Ectodermal cell (in vitro differentiated cells): ENCODE data around the gene RNF44.

ENCODE experiments used
- H3K27ac ChIP-seq: 2 replicates; pipeline ENCODE4 v1.7.0; 2013; ENCODE audit warnings: mild to moderate bottlenecking, low read depth, low read length; ENCODE audit not compliant: insufficient read depth, poor library complexity, severe bottlenecking
- H3K27me3 ChIP-seq: 2 replicates; pipeline ENCODE4 v1.7.0; 2013; ENCODE audit warnings: mild to moderate bottlenecking, low read length; ENCODE audit not compliant: insufficient read depth, control insufficient read depth, poor library complexity, severe bottlenecking
- H3K36me3 ChIP-seq: one replicate; pipeline ENCODE4 v1.7.0; 2013; ENCODE audit warnings: low read length; ENCODE audit not compliant: control insufficient read depth, insufficient read depth
- H3K4me1 ChIP-seq: one replicate; pipeline ENCODE4 v1.7.0; 2013; ENCODE audit warnings: low read length; ENCODE audit not compliant: control insufficient read depth, insufficient read depth
- H3K4me3 ChIP-seq: 2 replicates; pipeline ENCODE4 v1.7.0; 2013; ENCODE audit warnings: low read depth, low read length, control low read depth; ENCODE audit not compliant: insufficient read depth
- H3K9me3 ChIP-seq: 2 replicates; pipeline ENCODE4 v1.7.0; 2013; ENCODE audit warnings: mild to moderate bottlenecking, low read length, moderate library complexity; ENCODE audit not compliant: control insufficient read depth
- WGBS, 2 experiments: methylation state at CpG; one replicate each; pipeline ENCODE4 v1.1.7; 2013; ENCODE audit warnings: missing lambda C conversion rate in 2 of 2; 5-methylcytosine and 5-hydroxymethylcytosine counted together

Gene RNF44

GRCh38 chr5:176530393-176530982 lies 6.7 kb downstream of the RNF44 start:
- Histone ChIP-seq H3K4me3 (no peak overlapping the region), H3K27ac (no peak overlapping the region), H3K4me1 (peaks cover 20% of the 10 kb centered on the region), H3K36me3 (peaks cover 30% of the 10 kb centered on the region), H3K9me3 (no peaks in the 10 kb centered on the region), H3K27me3 (no peaks in the 10 kb centered on the region)
- WGBS, 2 experiments: 96 to 97% methylated on average over 26 to 28 of the region's 28 CpGs

GRCh38 chr5:176529741-176530141 lies 7.5 kb downstream of the RNF44 start:
- peaks cover 30% of the 10 kb centered on the region for H3K36me3 ChIP-seq
- H3K27me3 ChIP-seq: no peaks in the 10 kb centered on the region
- H3K27ac ChIP-seq: no peak overlapping the region
- H3K9me3 ChIP-seq: no peaks in the 10 kb centered on the region
- H3K4me3 ChIP-seq: no peak overlapping the region
- 95 to 96% methylated on average over 11 of the region's 11 CpGs for WGBS, 2 experiments
- H3K4me1 ChIP-seq: peaks cover 13% of the 10 kb centered on the region

DNA sequence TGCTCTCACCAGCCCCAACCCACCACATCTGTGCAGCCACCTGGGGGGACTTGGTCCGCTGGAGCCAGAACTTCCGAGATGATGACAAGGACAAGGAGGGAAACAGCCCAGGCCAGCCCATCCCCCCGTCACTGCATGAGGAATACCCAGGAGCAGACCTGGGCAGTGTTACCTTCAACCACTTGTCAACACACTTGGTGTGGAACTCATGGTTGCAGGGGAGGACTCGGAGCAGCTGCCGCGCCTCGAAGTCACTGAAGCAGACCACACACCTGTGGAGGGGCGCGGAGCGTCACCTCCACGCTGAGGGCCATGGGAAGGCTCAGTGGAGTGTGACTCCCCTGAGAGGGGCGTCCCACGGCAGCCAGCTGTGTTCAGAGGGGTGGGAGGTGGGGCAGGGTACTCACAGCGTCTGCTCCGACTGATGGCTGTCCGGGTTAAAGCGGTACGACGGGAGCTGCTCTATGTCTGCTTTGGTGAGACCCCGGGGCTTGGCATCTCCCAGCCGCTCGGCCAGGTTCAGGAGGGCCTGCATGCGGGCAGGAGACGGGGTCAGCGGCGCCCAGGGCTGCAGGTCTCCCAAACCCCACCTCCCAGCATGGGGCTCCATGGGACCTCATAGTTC lies 8.0 kb downstream of the RNF44 start:
- peaks cover 30% of the 10 kb centered on the region for H3K36me3 ChIP-seq

GRCh38 chr5:176528761-176529115 lies 8.5 kb downstream of the RNF44 start:
- no peak overlapping the region for H3K4me3 ChIP-seq
- 96% methylated on average over 17 of the region's 17 CpGs for WGBS, 2 experiments
- H3K4me1 ChIP-seq: peaks cover 3% of the 10 kb centered on the region
- no peaks in the 10 kb centered on the region for H3K9me3 ChIP-seq
- peaks cover 30% of the 10 kb centered on the region for H3K36me3 ChIP-seq
- H3K27ac ChIP-seq: no peak overlapping the region
- no peaks in the 10 kb centered on the region for H3K27me3 ChIP-seq

More for the DNA sequence above, 8.0 kb downstream of the RNF44 start:
- no peaks in the 10 kb centered on the region for H3K9me3 ChIP-seq
- H3K27ac ChIP-seq: no peak overlapping the region
- H3K4me3 ChIP-seq: no peak overlapping the region
- 96 to 97% methylated on average over 26 of the region's 26 CpGs for WGBS, 2 experiments
- H3K27me3 ChIP-seq: no peaks in the 10 kb centered on the region
- peaks cover 8% of the 10 kb centered on the region for H3K4me1 ChIP-seq

- Histone ChIP-seq H3K36me3 (peaks cover 30% of the 10 kb centered on the region), H3K27ac (no peak overlapping the region), H3K4me1 (no peaks in the 10 kb centered on the region), H3K9me3 (no peaks in the 10 kb centered on the region), H3K27me3 (no peaks in the 10 kb centered on the region), H3K4me3 (no peak overlapping the region)
- 94 to 95% methylated on average over 11 of the region's 11 CpGs for WGBS, 2 experiments
Observed at GRCh38 chr5:176528301-176528700, 8.9 kb downstream of the RNF44 start.

DNA sequence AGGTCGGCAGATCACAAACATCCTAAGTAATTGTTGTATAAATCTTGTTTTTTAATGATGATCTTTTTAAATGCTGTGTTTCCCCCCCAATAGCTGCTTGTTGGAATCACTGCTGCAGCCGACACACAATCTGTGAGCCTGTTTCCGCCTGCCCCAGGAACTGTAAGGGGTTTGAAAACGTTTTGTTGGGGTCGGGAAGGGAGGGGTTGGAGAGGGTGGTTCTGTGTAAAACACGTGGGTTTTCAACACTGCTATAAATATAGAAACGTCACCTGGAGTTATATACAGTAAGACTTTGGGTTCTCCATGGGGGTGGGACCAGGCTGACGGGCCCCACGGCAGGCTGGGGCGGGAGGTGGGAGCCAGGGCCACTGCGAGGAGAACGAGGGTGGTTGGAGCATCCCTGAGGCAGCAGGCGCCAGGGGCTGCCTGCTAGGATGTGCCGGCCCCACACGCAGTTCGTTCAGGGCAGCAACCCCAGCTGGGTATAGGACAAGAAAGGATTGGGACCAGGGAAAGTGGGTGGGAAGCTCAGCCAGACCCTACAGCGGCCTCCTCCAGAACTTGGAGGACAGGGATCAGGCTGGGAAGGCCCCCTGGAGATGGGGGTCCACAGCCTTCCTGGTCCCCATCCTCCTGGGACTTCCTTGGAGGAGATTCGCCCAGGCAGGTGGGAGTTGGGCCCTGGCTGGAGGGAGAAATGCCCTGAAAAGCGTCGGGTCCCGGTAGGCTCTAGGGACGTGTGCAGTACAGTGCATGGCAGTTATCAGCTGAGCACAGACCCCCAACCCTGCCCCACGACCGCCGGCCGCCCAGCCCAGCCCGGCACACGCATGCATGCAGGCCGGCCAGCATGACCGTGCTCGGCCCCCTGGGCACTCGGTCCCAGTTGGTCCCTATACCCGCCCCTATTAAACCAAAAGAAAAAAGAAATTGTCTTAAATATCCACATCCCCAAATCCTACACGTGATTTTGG lies 9.7 kb downstream of the RNF44 start:
- H3K4me1 ChIP-seq: no peaks in the 10 kb centered on the region
- WGBS, 2 experiments: 93 to 94% methylated on average over 34 of the region's 34 CpGs
- no peak overlapping the region for H3K4me3 ChIP-seq
- no peaks in the 10 kb centered on the region for H3K9me3 ChIP-seq
- H3K36me3 ChIP-seq: peaks cover 23% of the 10 kb centered on the region
- H3K27me3 ChIP-seq: no peaks in the 10 kb centered on the region
- no peak overlapping the region for H3K27ac ChIP-seq

- no peak overlapping the region for H3K4me3 ChIP-seq
- H3K36me3 ChIP-seq: peaks cover 20% of the 10 kb centered on the region
- no peaks in the 10 kb centered on the region for H3K27me3 ChIP-seq
- H3K9me3 ChIP-seq: no peaks in the 10 kb centered on the region
- no peaks in the 10 kb centered on the region for H3K4me1 ChIP-seq
- no peak overlapping the region for H3K27ac ChIP-seq
- whole genome bisulfite sequencing, 2 experiments: 93 to 97% methylated on average over 9 of the region's 9 CpGs
Observed at GRCh38 chr5:176526462-176526861, 10.7 kb downstream of the RNF44 start.

DNA sequence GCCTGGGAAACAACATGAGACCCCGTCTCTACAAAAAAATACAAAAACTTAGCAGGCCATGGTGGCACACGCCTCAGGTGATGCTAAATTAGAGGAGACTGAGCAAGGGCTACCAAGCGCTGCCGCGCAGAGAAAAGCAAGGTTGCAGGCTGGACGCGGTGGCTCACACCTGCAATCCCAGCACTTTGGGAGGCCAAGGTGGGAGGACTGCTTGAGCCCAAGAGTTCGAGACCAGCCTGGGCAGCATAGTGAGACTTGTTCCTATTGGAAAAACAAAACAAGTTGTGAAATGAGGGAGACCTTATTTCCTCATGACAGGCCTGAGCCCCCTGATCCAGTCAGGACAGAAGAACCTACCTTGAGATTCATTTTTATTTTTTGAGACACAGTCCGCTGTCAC lies 11.5 kb downstream of the RNF44 start:
- no peaks in the 10 kb centered on the region for H3K4me1 ChIP-seq
- no peak overlapping the region for H3K27ac ChIP-seq
- H3K27me3 ChIP-seq: no peaks in the 10 kb centered on the region
- no peak overlapping the region for H3K4me3 ChIP-seq
- no peaks in the 10 kb centered on the region for H3K9me3 ChIP-seq
- peaks cover 14% of the 10 kb centered on the region for H3K36me3 ChIP-seq
- WGBS, 2 experiments: 96 to 97% methylated on average over 9 of the region's 9 CpGs

DNA sequence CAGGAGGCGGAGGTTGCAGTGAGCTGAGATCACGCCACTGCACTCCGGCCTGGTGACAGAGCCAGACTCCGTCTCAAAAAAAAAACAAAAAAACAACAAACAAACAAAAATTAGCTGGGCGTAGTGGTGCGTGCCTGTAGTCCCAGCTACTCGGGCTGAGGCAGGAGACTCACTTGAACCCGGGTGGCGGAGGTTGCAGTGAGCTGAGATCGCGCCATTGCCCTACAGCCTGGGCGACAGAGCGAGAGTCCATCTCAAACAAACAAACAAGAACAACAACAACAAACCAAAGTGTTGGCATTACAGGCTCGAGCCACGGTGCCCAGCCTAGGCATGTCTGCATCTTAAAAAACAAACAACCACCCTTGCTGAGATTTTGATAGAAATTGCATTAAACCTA lies 12.2 kb downstream of the RNF44 start:
- no peak overlapping the region for H3K4me3 ChIP-seq
- H3K36me3 ChIP-seq: peaks cover 14% of the 10 kb centered on the region
- no peak overlapping the region for H3K27ac ChIP-seq
- H3K9me3 ChIP-seq: no peaks in the 10 kb centered on the region
- WGBS, 2 experiments: 94 to 97% methylated on average over 15 of the region's 15 CpGs
- no peaks in the 10 kb centered on the region for H3K27me3 ChIP-seq
- H3K4me1 ChIP-seq: no peaks in the 10 kb centered on the region

DNA sequence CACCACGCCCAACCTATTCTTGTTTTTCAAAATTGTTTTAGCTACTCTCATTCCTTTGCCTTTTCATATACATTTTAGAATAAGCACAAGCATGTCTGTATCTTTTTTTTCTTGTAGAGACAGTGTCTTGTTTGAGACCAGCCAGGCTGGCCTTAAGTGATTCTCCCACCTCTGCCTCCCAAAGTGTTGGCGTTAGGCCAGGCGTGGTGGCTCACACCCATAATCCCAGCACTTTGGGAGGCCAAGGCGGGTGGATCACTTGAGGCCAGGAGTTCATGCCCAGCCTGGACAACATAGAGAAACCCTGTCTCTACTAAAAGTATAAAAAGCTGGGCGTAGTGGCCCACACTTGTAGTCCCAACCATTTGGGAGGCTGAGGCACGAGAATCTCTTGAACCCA lies 13.1 kb downstream of the RNF44 start:
- H3K27me3 ChIP-seq: no peaks in the 10 kb centered on the region
- no peak overlapping the region for H3K27ac ChIP-seq
- WGBS, 2 experiments: 96% methylated on average over 6 of the region's 6 CpGs
- H3K36me3 ChIP-seq: peaks cover 8% of the 10 kb centered on the region
- no peaks in the 10 kb centered on the region for H3K4me1 ChIP-seq
- no peak overlapping the region for H3K4me3 ChIP-seq
- no peaks in the 10 kb centered on the region for H3K9me3 ChIP-seq
